SHP77 treated with DMSO at 0.1 percent for 48 hours (cell line): ENCODE results near the gene DUSP15.

Experiments used
- DNase-seq: peaks from one replicate; lab custom pipeline; 2025; lab: John Stamatoyannopoulos, UW

DUSP15 gene

GRCh38 chr20:31860390-31861134, 9.8 kb downstream of the DUSP15 start:
- DNase-seq, result no peak

DNA sequence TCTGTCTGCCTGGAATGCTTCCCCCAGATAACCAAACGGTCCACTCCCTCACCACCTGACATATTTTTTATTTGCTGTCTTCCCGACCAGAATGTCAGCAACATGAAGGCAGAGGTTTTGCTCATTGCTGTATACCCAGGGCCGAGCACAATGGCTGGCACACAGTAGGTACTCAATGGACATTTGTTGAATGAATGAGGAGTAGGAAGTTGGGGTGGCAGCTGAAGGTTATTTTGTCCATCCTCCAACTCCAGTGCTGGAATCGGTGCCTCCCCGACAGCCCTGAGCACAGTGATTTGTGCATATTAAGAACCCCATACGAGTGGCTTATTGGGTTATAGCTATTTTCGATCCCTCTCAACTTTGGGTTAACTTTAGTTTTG, 10.3 kb downstream of the DUSP15 start:
- DNase-seq, result no peak

DNA sequence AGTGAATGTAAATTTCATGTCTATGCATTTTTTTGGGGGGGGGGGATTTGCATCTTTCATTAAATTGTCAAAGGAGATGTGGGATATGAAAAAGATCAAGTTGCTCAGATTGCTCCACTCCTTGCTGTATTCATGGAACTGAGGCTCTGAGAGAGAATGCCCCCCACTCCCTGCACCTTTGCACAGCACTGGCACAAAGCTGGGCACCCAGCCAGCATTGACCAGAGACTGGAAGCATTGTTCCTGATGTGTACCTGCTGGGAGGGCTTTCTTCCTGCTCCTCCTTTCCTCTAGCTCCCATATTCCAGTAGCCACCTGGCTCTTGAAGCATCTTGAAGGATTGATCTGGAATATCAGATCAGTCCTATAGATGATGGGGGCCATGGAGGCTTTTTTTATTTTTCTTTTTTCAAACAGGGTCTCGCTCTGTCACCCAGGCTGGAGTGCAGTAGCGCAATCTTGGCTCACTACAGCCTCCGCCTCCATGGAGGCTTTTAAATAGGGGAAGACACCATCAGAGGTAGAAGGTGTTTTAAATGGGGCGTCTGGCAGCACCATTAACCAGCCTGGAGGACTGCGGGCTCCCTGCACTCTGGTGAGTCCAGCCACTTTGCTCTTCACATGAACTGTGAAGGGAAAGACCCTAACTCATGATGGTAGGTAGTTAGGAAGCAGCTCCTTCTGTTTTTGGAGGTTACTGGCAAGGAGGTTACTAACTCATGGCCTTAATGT, 10.9 kb downstream of the DUSP15 start:
- no peak for DNase-seq

DNA sequence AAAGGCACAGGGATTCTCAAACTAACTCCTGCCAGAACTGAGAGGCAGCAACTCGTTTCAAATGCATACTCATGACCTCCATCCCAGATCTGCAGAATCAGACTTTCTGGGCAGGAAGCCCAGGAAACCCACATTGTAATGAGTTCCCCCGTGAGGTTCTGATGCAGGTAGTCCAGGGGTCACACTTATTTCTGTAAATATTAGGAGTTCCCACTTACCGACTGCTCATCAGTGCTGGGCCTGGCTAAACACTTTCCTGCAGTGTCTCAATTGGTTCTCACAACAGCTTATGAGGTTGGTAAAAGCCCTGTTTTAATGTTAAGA, 11.6 kb downstream of the DUSP15 start:
- DNase-seq, result no peak

GRCh38 chr20:31857861-31858759, 12.2 kb downstream of the DUSP15 start:
- DNase-seq, result no peak

DNA sequence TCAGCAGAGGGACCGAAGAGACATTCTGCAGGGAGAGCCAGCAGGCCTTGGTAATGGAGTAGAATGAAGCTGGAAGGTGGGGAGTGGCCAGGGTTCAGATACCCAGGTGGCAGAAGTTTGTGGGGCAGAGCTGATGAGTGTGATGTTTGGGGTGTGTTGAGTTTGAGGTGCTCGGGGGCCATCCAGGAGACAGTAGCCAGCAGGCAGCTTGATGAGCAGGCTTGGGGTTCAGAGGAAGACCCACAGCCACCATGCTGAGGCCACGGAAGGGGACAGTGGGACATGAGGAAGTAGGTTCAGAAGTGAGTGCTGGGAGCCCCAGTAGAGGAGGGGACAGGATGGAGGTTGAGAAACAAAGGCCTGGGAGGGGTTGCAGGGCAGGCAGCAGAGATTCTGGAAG, 13.8 kb downstream of the DUSP15 start:
- no peak for DNase-seq

- DNase-seq, result no peak
Observed at GRCh38 chr20:31853481-31853880, 16.8 kb downstream of the DUSP15 start.

DNA sequence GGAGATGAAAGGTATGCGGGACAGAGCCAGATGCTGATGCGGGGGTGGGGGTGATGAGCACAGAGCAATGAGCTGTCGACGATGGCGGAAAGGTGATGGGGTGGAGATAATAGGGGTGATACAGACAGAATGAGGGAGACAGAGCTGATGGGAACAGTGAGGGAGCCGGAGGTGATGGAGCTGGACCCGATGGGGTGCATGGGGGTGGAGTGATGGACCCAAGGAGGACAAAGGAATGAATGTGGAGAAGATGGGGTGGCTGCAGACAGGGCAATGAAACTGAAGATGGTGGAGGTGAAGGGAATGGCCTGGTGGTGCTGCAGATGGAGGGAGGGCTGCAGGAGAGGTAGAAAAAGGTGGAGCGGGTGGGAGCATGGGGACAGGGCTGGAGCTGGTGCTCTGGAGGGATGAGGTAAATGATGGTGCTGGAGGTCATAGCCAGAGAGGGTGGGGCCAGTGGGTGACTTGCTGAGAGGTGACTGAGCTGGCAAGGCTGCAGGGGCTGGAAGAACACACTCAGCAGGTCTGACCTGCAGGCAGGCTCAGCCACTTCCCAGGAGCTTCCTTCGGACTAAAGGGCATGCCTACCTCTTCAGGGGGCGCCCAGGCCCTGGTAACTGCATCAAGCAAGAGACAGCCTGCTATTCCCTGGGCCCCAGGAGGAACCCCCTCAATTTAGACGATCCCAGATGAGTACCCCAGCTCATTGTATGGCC, 18.9 kb downstream of the DUSP15 start:
- DNase-seq, result no peak

DNA sequence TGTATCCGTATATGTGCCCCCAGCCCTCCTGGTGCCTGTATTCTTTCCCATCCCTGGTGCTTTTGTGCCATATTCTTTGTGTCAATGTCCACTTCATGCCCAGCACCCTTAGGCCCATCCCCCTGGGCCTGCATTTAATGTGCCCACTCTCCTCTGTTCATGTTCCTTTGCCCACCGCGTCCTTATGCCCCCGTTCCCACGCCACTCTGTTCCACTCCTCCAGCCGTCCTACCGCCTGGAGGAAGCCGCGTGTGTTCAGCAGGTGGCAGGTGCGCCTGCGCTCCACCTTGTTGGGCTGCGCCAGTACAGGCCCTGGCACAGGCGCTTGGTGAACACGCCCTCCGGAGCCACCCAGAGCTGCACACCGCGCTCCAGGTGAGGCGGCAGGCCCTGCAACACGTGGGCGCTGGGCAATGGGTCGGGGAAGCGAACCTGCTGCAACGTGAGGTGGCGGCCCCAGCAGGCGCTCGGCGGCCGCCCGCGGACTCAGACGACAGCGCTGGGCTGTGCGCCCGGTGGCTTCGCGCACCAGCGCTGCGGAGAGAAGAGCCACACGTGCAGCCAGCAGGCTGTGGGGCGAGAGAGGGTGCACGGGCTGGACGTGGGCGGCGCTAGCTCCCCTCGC, 20.9 kb downstream of the DUSP15 start:
- no peak for DNase-seq

GRCh38 chr20:31848088-31848999, 22.0 kb downstream of the DUSP15 start:
- DNase-seq, result no peak

DNA sequence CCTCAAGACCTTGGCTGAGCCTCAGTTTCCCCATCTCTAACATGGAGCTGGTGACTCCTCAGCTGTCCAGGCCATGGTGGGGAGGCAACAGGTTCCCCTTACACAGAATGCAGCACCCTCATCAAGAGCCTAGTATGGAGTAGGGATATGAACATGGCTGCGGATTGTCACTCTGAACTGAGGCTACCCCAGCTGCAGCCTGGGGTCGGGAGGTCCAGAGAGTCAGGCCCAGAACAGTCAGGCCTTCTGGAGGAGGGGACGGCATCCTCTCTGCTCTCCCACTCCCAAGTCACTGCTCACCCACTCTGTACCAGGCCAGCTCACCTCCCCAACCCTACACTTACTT, 23.6 kb downstream of the DUSP15 start:
- DNase-seq, result no peak

GRCh38 chr20:31845300-31845863, 24.9 kb downstream of the DUSP15 start, which contains the start of gene FOXS1:
Gene FOXS1, minus strand, starts transcription at chr20:31845604. Its CDS starts 62 bp downstream, at chr20:31845542.
- DNase-seq, result no peak

GRCh38 chr20:31844737-31845299, 25.5 kb downstream of the DUSP15 start:
- no peak for DNase-seq

DNA sequence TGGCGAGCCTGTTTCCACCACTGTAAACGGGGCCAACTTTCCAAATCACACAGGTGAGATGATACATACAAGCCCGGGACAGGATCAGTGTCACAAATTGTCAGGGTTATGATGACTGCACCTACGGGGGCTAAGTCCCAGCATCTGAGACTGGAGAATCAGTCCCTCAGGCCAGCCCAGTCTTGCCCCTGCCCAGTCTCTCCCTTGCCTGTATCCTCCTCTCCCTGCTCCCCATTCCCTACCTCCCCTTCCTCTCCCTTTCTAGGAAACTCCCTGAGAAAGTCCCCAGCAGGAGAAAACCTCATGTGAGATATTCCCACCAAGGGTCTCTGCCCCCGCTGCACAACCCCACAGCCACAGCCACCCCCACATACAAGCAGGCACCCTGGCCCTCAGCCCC, 26.4 kb downstream of the DUSP15 start:
- no peak for DNase-seq

- no peak for DNase-seq
Observed at GRCh38 chr20:31843288-31843687, 27.0 kb downstream of the DUSP15 start.

GRCh38 chr20:31842471-31843157, 27.7 kb downstream of the DUSP15 start:
- no peak for DNase-seq

DNA sequence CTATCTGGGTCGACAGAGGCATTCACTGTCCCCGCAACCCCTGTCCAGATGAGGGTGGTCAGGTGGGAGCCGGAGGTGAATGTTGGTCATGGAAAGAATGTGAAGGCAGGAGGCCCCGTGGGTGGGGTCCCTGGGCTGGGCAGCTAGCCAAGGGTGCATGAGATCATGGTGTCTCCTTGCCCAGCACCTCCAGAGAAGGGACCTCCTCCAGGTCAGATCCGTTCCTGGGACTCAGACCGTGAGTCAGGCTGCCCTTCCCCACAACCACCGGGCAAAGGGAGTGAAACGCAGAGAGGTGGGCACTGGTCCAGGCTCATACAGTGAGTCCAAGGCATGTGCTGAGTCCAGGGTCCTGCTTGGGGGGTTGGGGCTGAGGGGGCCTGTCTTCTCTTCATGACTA, 28.4 kb downstream of the DUSP15 start:
- no peak for DNase-seq

DNA sequence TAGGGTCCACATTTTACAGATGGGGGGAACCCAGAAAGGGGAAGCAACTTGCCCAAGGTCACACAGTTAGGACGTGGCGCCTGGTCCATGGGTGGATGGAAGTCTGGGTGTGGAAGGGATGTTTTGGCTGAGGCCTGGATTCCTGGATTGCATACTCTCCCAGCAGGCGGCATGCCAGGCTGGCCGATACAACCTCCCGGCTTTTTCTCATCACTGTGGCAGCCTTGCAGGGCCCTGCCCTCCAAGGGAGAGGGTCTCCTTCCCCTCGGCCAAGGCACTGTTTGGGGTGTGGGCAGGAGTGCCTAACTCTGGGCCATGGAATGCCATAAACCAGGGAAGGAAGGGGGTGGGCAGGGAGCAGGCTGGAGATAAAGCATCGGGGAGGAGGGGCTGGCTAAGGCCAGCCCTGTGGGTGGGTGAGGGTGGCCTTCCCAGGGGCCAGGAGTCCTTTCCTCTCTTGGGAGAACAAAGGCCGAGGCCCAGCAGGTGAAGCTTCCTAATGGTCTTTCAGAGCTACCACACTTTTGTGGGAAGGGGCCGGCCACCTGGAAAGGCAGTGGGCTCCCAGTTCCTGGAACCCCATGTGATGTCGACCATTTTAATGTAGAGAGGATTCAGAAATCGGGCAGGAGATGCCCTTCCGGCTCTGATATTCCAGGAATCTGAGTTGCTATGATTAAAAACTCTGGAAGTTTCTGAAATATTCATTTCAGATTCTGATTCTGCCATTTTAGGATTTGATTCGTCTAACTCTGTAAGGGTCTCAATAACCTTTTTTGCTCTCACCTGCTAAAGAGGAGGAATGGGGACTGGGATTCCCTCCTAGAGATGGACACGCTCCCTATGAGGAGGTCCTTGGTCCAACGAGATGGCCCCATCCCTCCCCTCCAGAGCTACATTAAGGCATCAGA, 29.2 kb downstream of the DUSP15 start:
- no peak for DNase-seq
